Cortex of kidney (tissue), 1 donor: ENCODE data around the gene SNX32.

Experiments
- DNase-seq: peaks from one replicate; lab custom pipeline; 2025; lab: John Stamatoyannopoulos, UW

The SNX32 gene

GRCh38 chr11:65868076-65868667 lies 34.4 kb downstream of the SNX32 start:
- no peak for DNase-seq

DNA sequence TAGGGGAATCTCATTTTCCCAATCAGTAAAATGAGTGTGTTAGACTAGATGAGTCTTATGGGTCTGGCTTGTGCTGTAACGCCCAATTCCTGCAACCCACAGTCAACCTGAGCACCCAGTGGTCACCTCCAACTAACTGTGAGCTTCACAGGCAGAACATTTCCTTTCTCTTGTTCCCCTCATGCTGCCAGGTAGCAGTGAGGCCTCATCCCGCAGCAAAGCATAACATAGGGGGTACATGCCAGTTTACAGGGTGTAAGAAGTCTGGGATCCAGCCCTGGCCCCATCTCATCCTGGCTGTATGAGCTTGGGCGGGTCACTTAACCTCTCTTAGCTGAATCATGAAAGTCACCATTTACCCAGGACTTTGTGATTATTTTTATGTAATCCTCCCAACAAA lies 35.1 kb downstream of the SNX32 start:
- DNase-seq: no peak

- no peak for DNase-seq
These were observed 36.0 kb downstream of the SNX32 start for GRCh38 chr11:65869643-65870306.

- no peak for DNase-seq
These were observed 36.5 kb downstream of the SNX32 start for GRCh38 chr11:65870307-65870658.

- DNase-seq: no peak
These were observed 37.2 kb downstream of the SNX32 start for GRCh38 chr11:65870706-65871681.

- DNase-seq: no peak
These were observed 38.2 kb downstream of the SNX32 start for GRCh38 chr11:65871811-65872548.

- no peak for DNase-seq
These were observed 39.0 kb downstream of the SNX32 start, which contains the start of gene EFEMP2 for GRCh38 chr11:65872586-65873317. TSS of gene EFEMP2 (minus strand) at chr11:65872800. CDS start at chr11:65872354, 446 bp downstream.

GRCh38 chr11:65873318-65874156 lies 39.8 kb downstream of the SNX32 start:
- DNase-seq: no peak

DNA sequence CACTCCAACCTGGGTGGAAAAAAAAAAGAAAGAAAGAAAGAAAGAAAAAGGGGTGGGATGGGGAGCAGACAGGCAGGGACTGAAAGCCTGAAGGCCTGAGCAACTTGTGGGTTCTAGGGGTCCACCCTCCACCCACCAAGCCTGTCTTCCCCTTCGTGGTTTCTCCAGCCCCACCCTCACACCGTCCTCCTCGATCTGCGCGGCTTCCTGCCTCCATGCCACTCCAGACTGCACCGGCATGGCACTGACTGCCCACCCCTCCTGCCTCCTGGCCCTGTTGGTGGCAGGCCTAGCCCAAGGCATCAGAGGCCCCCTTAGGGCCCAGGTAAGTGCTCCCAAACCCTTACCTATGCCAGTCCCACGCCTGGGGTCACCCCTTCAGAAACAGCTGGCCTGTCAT lies 45.9 kb downstream of the SNX32 start, which contains the start of gene CTSW:
TSS of gene CTSW (plus strand) at position 221 of the 400 bp plus-strand sequence. CDS start at position 239, 18 bp downstream.
- DNase-seq: no peak

- DNase-seq: no peak
These were observed 46.3 kb downstream of the SNX32 start for GRCh38 chr11:65880027-65880426.

- DNase-seq: no peak
These were observed 47.2 kb downstream of the SNX32 start for GRCh38 chr11:65880844-65881421.

DNA sequence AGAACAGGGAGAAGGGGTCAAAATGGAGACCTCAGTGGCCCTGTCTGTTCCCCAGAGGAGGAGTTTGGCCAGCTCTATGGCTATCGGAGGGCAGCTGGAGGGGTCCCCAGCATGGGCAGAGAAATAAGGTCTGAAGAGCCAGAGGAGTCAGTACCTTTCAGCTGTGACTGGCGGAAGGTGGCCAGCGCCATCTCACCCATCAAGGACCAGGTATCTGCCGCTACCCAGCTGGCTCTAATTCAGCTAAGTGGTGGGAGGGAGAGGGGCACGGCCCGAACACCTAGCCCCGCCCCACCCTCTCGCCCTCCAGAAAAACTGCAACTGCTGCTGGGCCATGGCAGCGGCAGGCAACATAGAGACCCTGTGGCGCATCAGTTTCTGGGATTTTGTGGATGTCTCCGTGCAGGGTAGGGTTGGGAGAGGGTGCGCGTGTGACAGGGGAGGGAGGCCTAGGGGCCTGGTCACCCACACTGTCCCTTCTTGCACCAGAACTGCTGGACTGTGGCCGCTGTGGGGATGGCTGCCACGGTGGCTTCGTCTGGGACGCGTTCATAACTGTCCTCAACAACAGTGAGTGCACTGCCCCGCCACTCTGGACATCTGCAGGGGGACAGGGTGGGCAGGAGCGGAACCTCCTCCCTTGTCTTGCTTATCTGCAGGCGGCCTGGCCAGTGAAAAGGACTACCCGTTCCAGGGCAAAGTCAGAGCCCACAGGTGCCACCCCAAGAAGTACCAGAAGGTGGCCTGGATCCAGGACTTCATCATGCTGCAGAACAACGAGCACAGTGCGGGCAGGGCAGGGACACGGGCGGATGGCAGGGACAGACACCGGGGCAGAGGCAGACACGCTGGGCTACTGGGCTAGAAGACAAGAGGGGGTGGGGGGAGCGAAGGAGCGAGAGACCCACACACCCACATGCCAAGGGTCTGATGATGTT lies 48.6 kb downstream of the SNX32 start:
- DNase-seq: no peak

DNA sequence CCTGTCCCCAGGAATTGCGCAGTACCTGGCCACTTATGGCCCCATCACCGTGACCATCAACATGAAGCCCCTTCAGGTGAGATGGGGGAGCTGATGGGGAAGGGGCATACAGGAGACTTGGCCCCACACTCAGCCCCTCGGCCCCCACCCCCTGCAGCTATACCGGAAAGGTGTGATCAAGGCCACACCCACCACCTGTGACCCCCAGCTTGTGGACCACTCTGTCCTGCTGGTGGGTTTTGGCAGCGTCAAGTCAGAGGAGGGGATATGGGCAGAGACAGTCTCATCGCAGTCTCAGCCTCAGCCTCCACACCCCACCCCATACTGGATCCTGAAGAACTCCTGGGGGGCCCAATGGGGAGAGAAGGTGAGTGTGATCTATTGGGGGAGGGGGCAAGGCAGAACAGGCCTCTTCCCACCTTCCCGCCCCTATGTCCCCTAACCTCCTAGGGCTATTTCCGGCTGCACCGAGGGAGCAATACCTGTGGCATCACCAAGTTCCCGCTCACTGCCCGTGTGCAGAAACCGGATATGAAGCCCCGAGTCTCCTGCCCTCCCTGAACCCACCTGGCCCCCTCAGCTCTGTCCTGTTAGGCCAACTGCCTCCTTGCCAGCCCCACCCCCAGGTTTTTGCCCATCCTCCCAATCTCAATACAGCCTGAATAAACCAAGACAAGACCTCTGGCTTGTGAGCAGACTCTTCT lies 49.4 kb downstream of the SNX32 start:
- DNase-seq: no peak

DNA sequence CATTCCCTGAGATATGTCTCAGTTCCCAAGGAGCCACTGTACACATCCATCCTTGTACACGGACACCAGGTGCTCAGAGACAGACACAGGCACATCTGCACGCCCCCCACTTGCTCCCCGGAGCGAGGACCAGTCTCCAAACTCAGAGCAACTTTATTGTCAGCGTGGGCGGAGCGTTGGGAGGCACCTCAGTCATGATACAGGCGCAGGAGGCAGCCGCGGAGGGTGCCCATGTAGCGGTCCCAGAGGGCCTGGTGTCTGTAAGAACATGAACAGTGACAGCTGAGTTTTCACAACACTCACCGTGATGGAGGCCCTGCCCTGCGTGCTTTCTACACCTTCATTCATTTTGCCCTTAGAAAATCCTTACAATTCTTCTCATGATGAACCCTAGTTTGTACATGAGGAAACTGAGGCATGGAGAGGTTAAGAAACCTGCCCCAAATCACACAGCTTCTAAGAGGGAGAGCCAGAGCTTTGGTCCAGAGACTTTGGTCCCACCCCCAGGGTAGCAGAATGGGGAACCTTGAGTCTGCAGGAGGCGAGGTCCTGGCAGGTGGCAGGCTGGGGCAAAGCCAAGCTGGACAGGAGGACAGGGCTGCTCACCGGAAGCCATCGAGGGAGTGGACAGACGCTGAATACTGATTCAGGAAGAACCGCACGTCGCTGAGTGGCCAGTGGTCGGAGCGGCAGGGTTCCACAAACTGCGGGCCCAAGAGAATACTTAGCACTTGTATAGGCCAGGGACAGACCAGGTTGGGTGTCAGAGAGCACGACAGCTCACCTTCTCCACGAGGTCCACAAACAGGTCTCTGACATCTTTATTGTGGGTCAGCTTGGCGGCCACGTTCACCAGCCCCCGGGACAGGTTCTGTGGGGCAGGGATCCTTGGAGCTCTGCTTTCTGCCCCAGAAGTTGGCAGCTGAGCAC lies 50.3 kb downstream of the SNX32 start:
- DNase-seq: no peak

- DNase-seq: no peak
These were observed 50.9 kb downstream of the SNX32 start for GRCh38 chr11:65884716-65885092.

GRCh38 chr11:65885231-65885630 lies 51.5 kb downstream of the SNX32 start:
- DNase-seq: no peak
